ENCODE measurements around the gene ADCY2.
A peak's percentile ranks its signal among the peaks of the same experiment; 100 is the strongest.

ADCY2 gene

DNA sequence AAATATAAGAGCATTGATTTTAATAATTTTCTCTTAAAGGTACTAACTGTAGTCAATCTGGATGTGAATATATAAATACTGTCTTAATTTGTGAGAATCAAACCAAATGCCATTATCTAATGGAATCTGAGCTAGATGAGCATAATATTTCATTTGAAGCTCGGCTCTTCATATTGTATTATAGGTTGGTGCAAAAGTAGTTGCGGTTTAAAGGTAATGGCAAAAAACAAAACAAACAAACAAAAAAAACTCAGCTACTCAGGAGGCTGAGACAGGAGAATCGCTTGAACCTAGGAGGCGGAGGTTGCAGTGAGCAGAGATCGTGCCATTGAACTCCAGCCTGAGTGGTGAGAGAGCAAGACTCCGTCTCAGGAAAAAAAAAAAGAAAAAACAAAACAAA lies 358.6 kb downstream of the ADCY2 start:
- DNase-seq, result no peak

DNA sequence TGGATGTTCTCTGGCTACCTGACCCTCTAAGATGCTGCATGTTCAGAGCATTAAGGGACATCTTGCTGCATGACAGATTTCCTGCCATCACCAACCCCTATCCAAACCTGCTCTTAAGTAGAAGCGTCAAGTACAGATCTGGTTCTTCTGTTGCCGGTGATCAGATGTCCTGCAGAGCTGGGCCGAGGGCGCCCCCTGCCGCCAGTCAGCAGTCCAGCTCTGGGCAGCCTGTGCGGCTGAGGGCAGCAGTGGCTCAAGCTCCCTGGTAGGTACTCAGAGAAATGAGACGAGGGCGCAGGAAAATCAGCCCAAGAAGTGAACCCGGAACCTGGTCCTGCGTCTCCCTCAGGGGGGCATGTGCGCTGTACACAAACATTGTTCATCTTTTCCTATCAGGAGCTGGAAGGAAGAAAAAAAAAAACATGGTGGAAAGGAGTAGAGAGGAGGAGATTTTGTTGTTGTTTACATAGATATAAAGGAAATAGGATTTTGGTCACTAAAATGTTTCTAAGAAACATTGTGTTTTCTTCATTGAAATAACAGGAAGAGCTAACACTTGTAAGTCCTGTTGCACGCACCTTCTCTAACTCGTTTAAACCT lies 359.2 kb downstream of the ADCY2 start:
- peak; percentile 69 for DNase-seq

DNA sequence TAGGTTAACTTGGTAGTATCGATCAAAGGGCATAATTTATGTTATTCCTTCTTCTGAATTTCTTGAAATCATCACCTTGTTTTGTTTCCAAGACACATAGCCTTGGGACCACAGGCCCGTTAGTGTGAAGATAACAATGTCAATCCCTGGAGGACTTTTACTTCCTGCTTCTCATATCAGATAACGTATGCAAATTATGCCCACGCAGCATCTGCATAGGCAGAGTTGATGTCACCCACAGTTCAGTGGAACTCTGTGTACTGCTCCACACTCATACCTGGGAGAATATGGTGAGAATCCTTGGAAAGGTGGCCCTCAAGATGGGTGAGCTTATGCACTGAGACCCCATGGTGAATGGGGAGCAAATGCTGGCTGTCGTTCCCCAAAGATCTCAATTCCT lies 360.0 kb downstream of the ADCY2 start:
- no peak for DNase-seq

DNA sequence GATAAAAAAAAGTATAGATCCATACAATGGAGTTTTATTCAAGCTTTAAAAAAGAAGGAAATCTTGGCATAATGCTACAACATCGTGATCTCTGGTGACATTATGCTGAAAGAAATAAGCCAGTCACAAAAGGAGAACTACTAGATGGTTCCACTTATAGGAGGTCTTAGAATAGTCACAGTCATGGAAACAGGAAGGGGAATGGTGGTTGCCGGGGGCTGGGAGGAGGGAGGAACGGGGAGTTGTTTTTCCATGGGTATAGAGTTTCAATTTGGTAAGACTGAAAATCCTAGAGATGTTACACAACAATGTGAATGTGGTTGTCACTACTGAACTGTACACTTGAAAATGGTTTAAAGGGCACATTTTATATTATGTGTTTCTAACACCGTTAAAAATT lies 360.5 kb downstream of the ADCY2 start:
- no peak for DNase-seq

DNA sequence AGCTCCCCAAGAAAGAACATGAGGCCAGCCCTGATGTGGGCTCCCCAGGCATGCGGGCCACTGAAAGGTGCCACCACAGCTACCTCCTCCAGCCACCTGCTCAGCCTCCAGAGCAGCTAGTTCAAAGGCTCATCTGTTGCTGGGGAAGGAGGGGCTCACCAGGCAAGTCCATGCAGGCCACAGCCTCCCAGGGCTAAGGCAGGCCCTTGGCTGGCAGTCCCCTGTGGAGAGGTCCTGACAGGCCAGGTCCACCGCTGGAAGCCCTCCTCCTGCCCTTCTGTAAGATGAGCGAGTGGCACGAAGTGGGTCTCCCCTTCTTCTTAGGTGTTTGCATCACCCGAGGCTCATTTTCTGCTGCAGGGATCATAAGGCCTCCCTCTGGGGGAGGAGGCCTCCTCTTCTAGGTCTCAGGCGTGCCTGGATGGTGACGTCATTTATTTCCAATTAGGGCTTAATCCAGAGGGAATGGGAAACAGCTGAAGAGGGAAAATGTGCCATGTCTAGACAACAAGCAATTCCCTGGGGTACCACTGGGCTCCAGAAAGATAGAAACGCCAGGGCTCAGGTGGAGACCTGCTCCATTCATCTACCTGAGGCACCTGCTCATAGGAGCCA lies 363.4 kb downstream of the ADCY2 start:
- no peak for DNase-seq

DNA sequence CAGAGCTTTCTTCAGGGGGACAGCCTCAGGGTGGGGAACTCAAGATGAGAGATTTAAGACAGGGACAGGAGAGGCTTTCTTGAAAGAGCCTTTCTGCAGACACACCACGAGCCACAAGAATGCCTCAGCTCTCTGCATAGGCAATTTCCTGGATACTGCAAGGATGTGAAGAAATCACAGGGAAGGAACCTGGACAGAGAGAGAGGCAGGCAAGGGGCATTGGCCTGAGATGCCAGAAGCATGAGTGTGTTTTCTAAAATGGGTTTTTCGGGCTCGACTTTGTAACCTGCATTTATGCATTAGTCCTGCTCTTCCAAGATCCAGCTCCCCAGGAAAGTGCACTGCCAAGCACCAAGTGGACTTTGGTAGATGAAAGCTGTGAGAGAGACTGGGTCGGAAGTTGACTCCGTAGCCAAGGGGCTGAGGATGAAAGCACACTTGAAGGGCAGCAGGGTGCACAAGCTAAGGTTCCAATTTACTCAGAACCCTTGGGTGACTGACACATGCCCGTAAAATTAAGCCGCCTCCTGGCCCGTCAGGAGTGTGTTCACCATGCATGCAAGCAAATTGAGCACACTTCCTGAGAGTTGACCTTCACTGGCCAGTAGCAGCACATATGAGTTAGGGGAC lies 364.1 kb downstream of the ADCY2 start:
- DNase-seq, result no peak

DNA sequence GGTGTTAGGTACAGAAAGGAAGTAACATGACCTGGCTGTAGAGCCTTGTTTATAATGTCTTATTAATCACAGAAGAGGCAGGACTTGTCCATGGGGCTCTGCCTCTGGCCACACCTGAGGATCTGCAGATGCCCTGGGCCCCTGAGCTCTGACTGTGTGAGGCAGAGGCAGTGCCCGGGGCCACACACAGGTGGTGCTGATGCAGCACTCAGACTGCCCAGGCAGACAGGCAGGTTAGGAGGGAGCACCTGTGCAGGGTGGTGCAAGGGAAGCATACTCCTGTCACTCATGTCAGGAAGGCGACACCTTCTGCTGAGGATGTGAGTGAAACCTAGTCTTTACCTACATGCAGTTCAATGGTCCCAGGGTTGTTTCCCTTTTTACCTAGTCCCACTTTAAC lies 366.3 kb downstream of the ADCY2 start:
- DNase-seq, result no peak

DNA sequence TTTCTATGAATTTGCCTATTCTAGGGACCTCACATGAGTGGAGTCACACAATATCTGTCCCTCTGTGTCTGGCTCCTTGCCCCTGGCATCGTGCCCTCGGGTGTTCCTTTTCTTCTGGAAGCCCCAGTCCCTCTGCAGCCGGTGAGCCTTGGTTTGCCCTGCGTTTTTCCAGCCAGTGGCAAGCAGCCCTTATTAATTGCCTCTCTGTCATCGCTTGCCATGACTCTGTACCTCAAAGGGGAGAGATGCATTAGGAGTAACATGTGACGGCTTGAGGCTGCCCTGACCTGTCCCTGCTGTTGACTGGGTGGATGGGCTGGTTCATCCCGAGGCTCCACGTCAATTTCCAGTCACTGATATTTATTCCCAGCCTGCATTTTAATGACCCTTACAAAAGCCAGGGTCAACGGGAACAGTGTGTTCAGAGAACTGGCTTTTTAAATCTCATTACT lies 367.7 kb downstream of the ADCY2 start:
- DNase-seq, result no peak

DNA sequence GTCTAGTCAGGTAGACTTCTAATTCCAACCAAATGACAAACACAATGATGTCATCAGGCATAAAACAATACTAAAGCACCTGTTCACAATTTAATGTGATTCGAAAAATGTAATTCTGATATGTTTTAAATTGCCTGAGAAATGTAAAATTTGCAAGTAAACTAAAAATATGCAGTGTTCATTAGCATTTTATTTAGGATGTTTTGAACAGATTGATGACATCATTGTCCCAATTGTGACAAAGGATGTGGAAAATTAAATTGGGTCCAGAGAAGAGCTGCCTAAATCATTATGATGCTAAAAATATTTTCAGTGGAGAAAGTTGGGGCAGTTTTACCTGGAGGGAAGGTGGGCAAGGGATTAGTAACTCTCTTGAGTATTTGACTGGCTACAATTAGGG lies 368.5 kb downstream of the ADCY2 start:
- DNase-seq, result no peak

DNA sequence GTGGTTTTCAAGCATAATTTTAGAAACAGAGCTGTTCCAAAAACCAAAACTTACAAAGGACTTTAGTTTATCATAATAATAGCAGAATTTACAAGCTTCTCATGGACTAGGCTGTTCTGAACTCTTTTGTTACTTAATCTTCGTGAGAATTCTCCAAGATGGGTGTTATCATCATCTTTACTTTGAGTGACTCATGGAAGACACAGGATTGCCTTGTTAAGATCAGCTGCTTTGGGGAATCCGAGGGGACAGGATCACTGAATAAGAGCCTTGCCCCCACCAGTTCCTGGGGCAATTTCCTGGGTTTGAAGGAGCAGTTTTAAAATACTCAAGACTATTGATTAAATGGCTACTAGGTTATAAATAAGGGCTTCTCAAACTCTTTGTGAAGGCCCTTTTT lies 374.5 kb downstream of the ADCY2 start:
- no peak for DNase-seq

DNA sequence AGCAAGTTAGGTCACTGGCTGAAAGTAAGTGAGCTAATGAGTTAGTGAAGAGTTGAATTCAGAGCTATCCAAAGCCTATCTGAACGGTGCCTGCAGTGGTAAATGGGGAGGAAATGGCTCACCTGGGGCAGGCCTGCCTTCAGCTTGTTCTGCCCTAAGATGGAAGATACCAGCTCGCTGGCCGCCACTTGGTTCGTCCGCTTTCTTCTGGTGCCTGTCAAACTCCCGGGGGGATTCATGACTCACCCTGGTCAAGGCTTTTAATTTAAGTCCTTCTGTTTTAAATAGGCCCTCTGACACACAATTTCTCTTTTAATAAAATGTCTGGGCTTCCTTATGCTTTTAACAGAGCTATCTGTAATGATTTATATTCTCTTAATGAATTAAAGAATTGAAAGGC lies 376.2 kb downstream of the ADCY2 start:
- DNase-seq, result no peak

DNA sequence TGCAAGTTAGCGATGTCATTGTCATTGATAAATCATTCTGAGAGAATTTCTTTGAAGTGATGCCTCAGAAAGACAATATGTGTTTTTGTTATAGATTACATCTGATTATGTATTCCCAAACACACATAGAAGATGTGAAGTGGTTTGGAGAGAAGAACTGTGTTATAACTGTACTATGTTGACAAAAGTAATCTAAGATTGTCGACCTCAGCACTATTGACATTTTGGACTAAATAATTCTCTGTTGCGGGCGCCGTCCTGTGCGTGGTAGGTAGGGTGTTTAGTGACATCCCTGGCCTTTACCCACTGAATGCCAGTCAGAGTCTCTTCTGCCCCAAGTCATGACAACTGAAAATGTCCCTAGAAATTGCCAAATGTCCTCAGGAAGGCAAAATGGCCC lies 377.2 kb downstream of the ADCY2 start:
- no peak for DNase-seq

DNA sequence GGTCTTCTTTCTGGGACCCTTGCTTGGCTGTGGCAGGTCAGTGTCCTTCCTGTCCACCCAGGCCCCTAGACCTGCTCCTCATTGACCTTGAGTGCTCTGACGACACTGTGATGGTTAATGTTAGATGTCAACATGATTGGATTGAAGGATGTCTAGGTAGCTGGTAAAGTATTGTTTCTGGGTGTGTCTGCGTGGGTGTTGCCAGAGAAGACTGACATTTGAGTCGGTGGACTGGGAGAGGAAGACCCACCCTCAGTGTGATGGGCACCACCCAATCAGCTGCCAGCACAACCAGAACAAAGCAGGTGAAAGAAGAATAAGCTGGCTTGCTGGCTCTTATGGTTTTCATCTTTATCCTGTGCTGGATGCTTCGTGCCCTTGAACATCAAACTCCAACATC lies 380.5 kb downstream of the ADCY2 start:
- no peak for DNase-seq

DNA sequence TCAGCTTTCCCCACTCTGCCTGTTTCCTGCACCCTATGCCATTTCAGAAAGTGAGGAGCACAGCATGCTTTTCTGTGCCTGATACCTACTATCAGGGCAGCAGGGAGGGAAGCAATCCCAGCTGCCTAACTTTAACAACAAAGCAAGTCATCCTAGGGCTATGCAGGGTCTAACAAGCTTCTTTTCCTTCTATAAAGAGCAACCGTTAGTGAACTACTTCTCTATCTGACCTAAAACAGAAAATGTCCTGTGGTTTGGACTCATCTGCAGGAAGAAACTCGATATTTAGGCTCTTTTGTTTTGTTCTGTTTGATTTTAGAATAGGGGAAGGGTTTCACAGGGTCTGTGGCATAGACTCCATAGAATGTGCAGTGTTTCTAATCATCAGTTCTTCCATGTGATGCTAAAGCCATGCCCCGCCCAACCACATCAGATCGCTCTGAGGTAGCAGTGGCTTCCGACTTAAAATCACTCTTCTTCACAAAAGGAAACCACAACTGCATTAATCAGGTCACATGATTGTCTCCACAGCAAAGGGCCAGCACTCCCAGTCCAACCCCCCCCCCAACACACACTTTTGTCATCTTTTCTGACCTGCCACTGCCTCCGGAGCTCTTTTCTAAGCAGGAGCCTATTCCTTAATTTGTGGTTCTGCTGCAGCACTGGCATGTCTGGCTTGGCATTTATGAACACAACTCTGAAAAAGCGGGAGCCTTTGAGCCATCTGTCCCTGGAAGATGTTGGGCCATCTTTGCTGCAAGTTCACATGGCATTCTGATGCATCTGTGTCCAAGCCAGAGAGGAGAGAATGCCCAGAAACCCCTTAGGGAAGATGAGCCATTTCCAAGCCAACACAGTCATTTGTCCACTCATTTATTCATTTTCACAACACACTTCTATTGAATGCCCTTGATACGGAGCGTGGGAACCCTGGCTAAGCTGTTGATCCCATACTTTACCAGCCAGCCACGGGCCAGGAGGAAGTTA lies 383.4 kb downstream of the ADCY2 start:
- DNase-seq, result no peak

DNA sequence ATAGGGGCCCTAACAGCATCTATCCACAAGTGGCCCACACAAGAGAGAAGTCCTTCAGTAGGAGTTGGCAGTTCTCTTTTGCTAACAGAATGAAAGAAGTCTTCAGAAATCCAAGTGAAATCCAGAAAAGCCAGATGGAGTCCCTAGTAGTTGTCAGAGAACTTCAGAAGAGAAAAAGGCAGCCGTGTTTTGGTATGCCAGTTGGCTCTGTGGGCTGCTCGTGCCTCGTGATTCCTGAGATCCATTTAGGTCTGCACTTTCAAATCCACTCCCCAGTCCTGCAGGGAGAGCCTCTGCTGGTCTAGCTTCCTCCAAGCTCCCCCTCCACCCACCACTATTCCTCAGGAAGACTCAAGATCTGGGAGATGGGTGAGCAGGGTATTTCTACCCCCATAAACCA lies 386.0 kb downstream of the ADCY2 start:
- no peak for DNase-seq

DNA sequence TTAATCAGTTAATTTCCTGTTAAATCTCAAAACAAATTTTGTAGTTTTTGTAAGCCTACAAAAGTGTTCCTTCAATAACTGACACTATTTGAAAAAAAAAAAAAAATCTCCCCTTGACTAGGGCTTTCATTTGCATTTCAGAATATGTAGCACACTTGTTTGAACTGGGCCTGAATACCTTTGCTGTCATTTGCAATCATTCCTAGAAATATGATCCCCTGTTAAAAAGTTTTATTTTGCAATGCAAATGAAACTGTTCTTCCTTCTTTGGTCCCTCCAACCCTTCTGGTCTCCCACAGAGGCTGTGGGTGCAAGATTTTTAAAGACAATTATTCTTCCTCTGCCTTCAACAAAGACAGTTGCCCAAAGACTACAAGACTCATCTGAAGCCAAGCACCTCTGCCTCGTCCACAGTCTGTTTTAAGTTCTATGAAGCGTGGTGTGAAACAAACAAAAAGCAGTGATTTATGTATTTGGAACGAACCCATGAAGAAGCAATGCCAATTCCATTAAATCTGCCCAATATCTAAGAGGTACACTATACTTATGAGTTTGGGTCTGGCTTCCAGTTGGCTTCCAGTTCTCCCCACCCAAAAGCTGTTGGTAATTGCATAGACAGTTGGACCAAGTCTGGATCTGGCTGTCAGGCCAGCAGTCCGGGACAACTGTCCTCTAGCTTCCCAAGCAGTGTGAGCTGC lies 388.9 kb downstream of the ADCY2 start:
- DNase-seq, result no peak

DNA sequence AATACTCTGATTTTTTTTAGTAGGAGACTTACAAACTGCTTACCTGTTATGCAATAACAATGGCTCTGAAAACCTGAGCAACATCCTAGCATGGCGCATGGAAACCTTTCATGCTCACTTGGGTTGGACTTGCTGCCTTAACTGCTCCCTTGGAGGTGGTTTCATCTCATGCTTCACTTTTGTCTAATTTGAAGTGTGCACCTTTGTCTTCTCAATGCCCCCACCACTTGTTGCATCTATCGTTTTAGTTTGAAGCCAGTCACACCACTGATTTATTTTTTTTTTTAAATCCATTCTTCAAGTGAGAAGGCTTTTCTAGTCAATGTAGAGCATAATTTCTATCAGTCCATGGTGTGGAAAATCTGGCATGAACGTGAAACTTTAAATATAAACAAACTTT lies 391.8 kb downstream of the ADCY2 start:
- no peak for DNase-seq

DNA sequence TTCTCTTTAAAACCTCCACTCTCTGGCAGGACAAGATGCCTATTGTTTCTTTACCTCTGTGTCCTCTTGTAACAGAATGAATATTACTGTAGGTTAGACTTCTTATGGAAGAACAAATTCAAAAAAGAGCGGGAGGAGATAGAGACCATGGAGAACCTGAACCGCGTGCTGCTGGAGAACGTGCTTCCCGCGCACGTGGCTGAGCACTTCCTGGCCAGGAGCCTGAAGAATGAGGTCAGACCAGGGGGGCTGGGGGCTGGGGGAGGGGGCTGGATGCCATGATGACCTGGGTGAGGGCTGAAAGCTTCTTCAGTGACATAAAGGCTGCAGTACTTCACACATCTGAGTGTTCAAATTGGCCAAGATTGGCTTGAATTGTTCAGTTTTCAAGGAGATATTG lies 393.6 kb downstream of the ADCY2 start:
- DNase-seq, result no peak

DNA sequence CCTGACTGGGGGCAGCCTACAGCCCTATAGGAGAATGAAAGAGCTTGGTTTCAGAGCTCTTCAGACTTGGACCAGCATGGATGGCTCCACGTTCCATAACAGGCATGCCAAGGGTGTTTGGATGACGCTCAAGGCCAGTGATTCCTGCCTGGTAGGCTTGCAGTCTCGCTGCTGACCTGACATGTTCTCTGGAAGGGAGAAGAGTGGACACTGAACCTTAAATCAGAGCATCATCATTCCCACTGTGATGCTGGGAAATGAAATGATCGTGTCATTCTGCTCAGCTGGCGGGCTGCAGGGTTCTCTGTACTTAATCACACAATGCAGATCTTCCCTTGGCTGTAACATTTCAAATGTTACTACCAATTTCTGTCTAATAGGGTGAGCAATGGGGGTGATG lies 398.0 kb downstream of the ADCY2 start:
- DNase-seq, result no peak

DNA sequence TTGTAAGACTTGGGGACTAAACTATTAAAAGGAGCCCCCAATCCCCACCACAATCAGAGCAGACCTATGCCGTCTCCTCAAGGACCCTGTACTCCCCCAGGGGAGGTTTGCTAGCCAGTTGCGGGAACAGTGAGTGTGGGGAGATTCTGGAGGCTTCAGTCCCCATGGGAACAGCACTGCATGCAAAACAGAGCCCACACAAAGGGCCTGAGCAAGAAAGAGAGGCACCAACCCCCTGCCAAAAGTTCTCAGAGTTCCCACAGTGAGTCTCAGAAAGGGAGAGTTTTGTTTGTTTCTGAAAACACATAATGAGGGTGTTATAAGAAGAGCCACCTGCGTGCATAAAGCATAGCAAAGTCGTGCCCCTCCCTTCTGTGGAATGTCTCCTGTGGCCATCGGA lies 398.4 kb downstream of the ADCY2 start:
- no peak for DNase-seq

DNA sequence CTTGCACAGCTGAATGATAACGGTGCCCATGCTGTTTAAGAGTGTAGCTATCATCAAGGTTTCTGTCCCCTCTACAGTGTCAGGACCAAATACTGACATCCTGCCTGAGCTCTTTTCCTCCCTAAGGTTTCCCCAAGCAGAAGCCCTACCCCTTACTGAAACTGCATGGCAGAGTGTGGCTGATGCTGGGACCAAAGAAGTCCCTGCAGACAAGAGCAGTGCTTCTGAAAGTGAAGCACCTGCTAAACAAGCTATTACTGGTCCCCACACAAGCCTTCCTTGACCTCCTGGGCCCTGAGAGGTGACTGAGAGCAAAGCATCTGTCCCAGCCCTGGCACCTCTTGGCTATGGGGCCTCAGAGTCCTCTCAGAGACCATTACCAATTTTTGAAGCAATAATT lies 398.9 kb downstream of the ADCY2 start:
- no peak for DNase-seq

DNA sequence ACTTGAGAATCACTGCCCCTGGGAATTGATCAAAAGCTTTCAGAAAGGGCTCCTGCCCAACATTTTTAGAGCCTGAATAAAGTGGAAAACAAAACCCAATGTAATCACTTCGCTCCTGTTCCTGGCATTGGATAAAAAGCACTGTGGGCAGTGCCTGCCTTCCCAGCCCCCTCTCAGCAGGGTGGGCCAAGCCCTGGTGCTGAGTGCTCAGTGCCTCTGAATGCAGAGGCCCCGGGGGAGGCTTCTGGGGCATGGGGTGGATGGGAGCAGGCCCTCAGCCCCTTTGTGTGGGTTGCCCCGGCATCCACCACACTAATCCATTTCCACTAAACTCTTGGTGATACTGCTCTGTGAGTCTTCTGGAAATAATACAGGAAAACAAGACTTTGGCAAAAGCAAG lies 399.4 kb downstream of the ADCY2 start:
- DNase-seq, result no peak
